ENCODE results near the gene AVP. TPM values are rescaled to one million over a fixed set of nuclear protein-coding genes. Genes with fewer than 3 reads are reported as not detected.
"Not testable (repeated sequence)": the region's sequence is repeated elsewhere in the genome, so short reads cannot be mapped to it uniquely, and the experiment has no call there.

Gene AVP
- total and polyA plus RNA-seq, 2 donors (not counting 3 experiments of a cell fraction or from before 2014, with no cell fraction given), result not detected

- Histone ChIP-seq H3K27ac (ENCODE audit: insufficient read depth, low read depth, low read length) (no peak overlapping the region), H3K4me1 (ENCODE audit: control insufficient read depth, extremely low read depth, insufficient read depth, low read length) (no peaks in the 10 kb centered on the region), H3K9me3 (replicated peaks; ENCODE audit: control insufficient read depth, insufficient read depth, low read length) (no peaks in the 10 kb centered on the region), H3K4me2 (ENCODE audit: insufficient read depth, low read length) (no peak overlapping the region), H3K27me3 (ENCODE audit: control insufficient read depth in 2 of 2, insufficient read depth in 2 of 2, low read length in 2 of 2) (peaks cover 22 to 31% of the 10 kb centered on the region in 2 experiments), H3K4me3 (replicated peaks in 1 of 3; ENCODE audit: insufficient read depth in 1 of 3, low read depth in 1 of 3, low read length in 3 of 3) (no peak overlapping the region), H4K20me1 (replicated peaks; ENCODE audit: control insufficient read depth, extremely low read depth, insufficient read depth, low read length) (no peaks in the 10 kb centered on the region), H3K36me3 (ENCODE audit: control insufficient read depth in 2 of 2, extremely low read depth in 1 of 2, insufficient read depth in 2 of 2, low read length in 2 of 2) (no peaks in the 10 kb centered on the region), H3K9me1 (replicated peaks; ENCODE audit: control insufficient read depth, extremely low read depth, insufficient read depth, low read length) (no peaks in the 10 kb centered on the region), H3K79me2 (ENCODE audit: control insufficient read depth, insufficient read depth, low read length) (no peaks in the 10 kb centered on the region), H3K9ac (replicated peaks; ENCODE audit: extremely low read depth, insufficient read depth, low read length) (no peak overlapping the region), H2AFZ (ENCODE audit: low read depth, low read length) (no peak overlapping the region)
- BruUV-seq (replicated peaks), result no TSS peak
- POLR2A ChIA-PET, result no interaction called here
- DNase-seq (ENCODE audit: low read depth, low spot score), result no peak
- no peak for FAIRE-seq
- no peak for TF ChIP-seq JUN (IDR thresholded peaks at IDR 0.05; ENCODE audit: borderline replicate concordance, insufficient read depth, insufficient read length, low read depth)
- intact Hi-C loops (cut with micrococcal nuclease), result no loop called here
- dilution Hi-C loops (cut with MboI; ENCODE audit: extremely low pct_ligation_motif_present, low sequenced_read_pairs), result no loop called here
- CTCF ChIA-PET, result interaction anchor here (1.0 to 1.3 kb wide), 2 partner anchors 10 to 24 kb away, joined by 4 to 6 read pairs; no protein-coding TSS in a partner anchor
Observed at GRCh38 chr20:3077618-3078134, 6.8 kb downstream of the AVP start.

- H3K27ac ChIP-seq (ENCODE audit: insufficient read depth, low read depth, low read length); H4K20me1 ChIP-seq (replicated peaks; ENCODE audit: control insufficient read depth, extremely low read depth, insufficient read depth, low read length); POLR2A ChIA-PET; H3K9me1 ChIP-seq (replicated peaks; ENCODE audit: control insufficient read depth, extremely low read depth, insufficient read depth, low read length); FAIRE-seq; BruUV-seq (replicated peaks); H3K79me2 ChIP-seq (ENCODE audit: control insufficient read depth, insufficient read depth, low read length); H3K36me3 ChIP-seq (ENCODE audit: control insufficient read depth in 2 of 2, extremely low read depth in 1 of 2, insufficient read depth in 2 of 2, low read length in 2 of 2); H3K4me3 ChIP-seq (replicated peaks in 1 of 3; ENCODE audit: insufficient read depth in 1 of 3, low read depth in 1 of 3, low read length in 3 of 3); H3K4me2 ChIP-seq (ENCODE audit: insufficient read depth, low read length); H3K9ac ChIP-seq (replicated peaks; ENCODE audit: extremely low read depth, insufficient read depth, low read length); H3K9me3 ChIP-seq (replicated peaks; ENCODE audit: control insufficient read depth, insufficient read depth, low read length); dilution Hi-C loops (cut with MboI; ENCODE audit: extremely low pct_ligation_motif_present, low sequenced_read_pairs); intact Hi-C loops (cut with micrococcal nuclease); DNase-seq (ENCODE audit: low read depth, low spot score); H2AFZ ChIP-seq (ENCODE audit: low read depth, low read length); H3K4me1 ChIP-seq (ENCODE audit: control insufficient read depth, extremely low read depth, insufficient read depth, low read length): not testable (repeated sequence)
- CTCF ChIA-PET, result interaction anchor here (0.7 kb wide), 1 partner anchor 1570 kb away, joined by 3 read pairs; no protein-coding TSS in a partner anchor
- H3K27me3 ChIP-seq (ENCODE audit: control insufficient read depth in 2 of 2, insufficient read depth in 2 of 2, low read length in 2 of 2), result peaks cover 6 to 19% of the 10 kb centered on the region in 2 experiments
Observed at GRCh38 chr20:3075315-3075714, 9.2 kb downstream of the AVP start.
